ENCODE data around the gene OR4N2. TPM values are rescaled to one million over a fixed set of nuclear protein-coding genes. Genes with fewer than 3 reads are reported as not detected.
"Not testable (repeated sequence)": the region's sequence is repeated elsewhere in the genome, so short reads cannot be mapped to it uniquely, and the experiment has no call there.

OR4N2 gene
- total RNA-seq, 2 donors from 2014 or later: not detected

DNA sequence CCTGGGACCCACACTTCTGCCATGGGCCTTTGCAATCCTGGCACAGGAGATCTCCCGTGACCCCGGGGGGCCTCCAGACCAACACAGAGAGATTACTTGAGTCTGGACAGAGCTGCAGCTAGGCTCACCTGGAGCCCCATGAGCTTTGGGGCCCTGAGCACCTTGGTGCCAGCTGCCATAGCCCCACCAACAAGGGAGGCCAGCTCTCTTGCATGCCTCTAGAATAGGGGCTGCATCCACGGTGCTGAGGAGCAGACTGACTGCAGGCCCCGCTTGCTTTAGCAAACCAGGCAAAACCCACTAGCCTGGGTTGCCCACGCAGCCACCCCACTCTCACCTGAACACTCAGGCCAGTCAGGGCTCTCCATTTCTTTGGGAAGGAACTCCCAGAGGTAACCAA is 3.7 kb upstream of the OR4N2 start:
- Histone ChIP-seq H3K27me3 (no peaks in the 10 kb centered on the region), H3K9ac (ENCODE audit: low read depth in 2 of 2, low read length in 2 of 2) (no peak overlapping the region), H3K27ac (no peak overlapping the region), H3K9me3 (peaks cover 4% of the 10 kb centered on the region), H3K4me1 (no peaks in the 10 kb centered on the region), H3K36me3 (no peaks in the 10 kb centered on the region), H3K4me3 (no peak overlapping the region)
- TF ChIP-seq, protein P1, sequence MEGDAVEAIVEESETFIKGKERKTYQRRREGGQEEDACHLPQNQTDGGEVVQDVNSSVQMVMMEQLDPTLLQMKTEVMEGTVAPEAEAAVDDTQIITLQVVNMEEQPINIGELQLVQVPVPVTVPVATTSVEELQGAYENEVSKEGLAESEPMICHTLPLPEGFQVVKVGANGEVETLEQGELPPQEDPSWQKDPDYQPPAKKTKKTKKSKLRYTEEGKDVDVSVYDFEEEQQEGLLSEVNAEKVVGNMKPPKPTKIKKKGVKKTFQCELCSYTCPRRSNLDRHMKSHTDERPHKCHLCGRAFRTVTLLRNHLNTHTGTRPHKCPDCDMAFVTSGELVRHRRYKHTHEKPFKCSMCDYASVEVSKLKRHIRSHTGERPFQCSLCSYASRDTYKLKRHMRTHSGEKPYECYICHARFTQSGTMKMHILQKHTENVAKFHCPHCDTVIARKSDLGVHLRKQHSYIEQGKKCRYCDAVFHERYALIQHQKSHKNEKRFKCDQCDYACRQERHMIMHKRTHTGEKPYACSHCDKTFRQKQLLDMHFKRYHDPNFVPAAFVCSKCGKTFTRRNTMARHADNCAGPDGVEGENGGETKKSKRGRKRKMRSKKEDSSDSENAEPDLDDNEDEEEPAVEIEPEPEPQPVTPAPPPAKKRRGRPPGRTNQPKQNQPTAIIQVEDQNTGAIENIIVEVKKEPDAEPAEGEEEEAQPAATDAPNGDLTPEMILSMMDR (IDR thresholded peaks at IDR 0.05): no peak
- intact Hi-C loops (cut with DNase I): no loop called here
- no peak for DNase-seq

DNA sequence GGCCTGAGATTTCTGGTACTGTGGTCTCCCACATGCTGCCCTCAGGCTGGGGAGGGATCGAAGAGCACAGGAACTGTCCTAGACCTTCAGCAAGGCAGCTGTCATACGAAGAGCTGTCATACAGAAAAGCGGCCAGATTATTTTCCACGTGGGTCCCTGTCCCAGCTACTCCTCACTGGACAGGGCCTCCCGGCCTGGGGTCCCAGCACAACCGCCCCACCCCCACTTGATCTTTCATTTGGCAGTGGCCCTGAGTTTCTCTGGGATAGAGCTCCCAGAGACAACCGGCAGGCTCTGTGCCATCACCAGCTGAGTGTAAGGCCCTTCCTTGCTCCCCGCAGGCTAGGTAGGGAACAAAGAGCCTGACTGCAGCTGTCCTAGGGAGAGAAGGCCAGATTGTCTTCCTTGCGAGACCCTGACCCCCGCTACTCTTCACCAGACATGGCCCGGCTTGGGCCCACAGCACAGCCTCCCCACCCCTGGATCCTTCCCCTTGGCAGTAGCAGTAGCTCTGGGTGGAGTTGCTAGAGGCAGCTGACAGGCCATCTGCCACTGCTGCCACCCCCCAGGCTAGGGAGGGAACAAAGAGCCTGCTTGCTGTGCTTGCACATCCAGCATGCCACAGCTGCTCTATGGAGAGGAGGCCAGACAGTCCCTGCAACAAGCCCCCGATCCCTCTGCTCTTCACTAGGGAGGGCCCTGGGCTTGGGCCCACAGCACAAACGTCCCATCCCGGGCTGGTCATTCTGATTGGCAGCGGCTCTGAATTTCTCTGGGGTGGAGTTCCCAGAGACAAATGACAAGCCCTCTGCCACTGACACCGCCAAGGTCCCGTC is 3.1 kb upstream of the OR4N2 start:
- TF ChIP-seq, protein P1 (IDR thresholded peaks at IDR 0.05): no peak
- H3K4me3 ChIP-seq: no peak overlapping the region
- DNase-seq: no peak
- no peaks in the 10 kb centered on the region for H3K4me1 ChIP-seq
- H3K9me3 ChIP-seq: peaks cover 4% of the 10 kb centered on the region
- H3K9ac ChIP-seq (ENCODE audit: low read depth in 2 of 2, low read length in 2 of 2): no peak overlapping the region
- H3K27ac ChIP-seq: no peak overlapping the region
- H3K27me3 ChIP-seq: no peaks in the 10 kb centered on the region
- H3K36me3 ChIP-seq: no peaks in the 10 kb centered on the region
- intact Hi-C loops (cut with DNase I): no loop called here

DNA sequence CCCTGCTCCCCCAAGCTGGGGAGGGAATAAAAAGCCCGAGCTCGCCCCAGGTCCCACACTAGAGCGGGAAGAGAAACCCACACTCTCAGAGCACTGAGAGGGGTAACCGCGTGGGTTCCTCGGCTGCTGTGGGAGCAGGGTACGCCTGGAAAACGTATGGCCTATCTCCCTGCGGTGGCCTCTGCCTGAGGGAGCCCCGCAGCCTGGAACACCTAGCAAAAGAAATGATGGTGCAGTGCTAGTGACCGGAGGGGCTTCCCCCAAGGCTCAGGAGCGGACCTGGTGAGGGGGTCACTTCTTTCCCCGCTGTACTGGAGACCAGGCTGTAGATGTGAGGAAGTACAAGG is 2.5 kb upstream of the OR4N2 start:
- no peak overlapping the region for H3K27ac ChIP-seq
- H3K4me3 ChIP-seq: no peak overlapping the region
- TF ChIP-seq, protein P1 (IDR thresholded peaks at IDR 0.05): no peak
- H3K9ac ChIP-seq (ENCODE audit: low read depth in 2 of 2, low read length in 2 of 2): no peak overlapping the region
- intact Hi-C loops (cut with DNase I): no loop called here
- H3K36me3 ChIP-seq: no peaks in the 10 kb centered on the region
- H3K4me1 ChIP-seq: no peaks in the 10 kb centered on the region
- H3K27me3 ChIP-seq: no peaks in the 10 kb centered on the region
- no peak for DNase-seq
- H3K9me3 ChIP-seq: peaks cover 4% of the 10 kb centered on the region

DNA sequence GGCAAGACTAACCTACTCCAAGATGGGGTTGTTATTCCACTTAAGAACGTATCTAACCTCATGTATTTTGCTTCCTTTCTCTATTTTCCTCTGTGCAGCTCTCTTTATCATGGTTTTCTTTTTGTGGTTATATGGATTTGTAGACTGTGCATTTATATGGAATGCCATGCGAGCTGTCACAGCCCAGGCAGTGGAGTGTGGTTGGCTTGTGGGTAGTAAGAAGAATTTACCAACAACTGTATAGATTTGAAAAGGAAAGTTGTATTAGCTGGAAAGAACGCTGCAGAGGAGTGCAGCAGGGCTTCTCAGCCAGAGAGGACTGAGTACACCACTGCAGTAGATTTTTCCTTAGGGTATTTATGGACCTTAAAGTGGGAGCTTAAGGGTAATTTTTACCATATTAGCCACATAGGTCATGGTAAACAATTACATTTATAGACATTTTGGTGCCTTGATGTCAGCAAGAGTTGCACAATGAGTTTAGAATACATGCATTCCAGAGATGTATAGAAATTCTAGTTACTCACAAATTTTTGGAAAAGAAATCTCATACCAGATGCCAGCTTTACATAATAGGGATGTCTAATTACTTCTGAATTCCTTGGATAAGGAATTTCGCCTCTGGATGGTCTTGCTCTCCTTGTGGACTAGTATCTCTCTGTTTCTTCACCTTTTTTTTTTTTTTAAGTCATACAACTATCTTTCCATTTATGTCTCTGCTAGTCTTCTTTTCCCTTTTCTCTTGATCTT is 9.8 kb downstream of the OR4N2 start:
- not testable (repeated sequence) for H3K27ac ChIP-seq

DNA sequence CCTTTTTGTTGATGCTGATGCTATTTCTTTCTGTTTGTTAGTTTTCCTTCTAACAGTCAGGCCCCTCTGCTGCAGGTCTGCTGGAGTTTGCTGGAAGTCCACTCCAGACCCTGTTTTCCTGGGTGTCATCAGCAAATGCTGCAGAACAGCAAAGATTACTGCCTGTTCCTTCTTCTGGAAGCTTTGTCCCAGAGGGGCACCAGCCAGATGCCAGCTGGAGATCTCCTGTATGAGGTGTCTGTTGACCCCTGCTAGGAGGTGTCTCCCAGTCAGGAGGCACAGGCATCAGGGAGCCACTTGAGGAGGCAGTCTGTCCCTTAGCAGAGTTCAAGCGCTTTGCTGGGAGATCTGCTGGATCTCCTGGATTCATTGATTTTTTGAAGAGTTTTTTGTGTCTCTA is 16.3 kb downstream of the OR4N2 start:
- DNase-seq; intact Hi-C loops (cut with DNase I); H3K27me3 ChIP-seq; H3K4me1 ChIP-seq; H3K4me3 ChIP-seq; H3K9ac ChIP-seq (ENCODE audit: low read depth in 2 of 2, low read length in 2 of 2); H3K36me3 ChIP-seq; H3K9me3 ChIP-seq; H3K27ac ChIP-seq: not testable (repeated sequence)

More for the DNA sequence above, 9.8 kb downstream of the OR4N2 start:
- H3K4me1 ChIP-seq; H3K27me3 ChIP-seq; H3K4me3 ChIP-seq; H3K9ac ChIP-seq (ENCODE audit: low read depth in 2 of 2, low read length in 2 of 2); H3K36me3 ChIP-seq; H3K9me3 ChIP-seq; intact Hi-C loops (cut with DNase I); DNase-seq: not testable (repeated sequence)

DNA sequence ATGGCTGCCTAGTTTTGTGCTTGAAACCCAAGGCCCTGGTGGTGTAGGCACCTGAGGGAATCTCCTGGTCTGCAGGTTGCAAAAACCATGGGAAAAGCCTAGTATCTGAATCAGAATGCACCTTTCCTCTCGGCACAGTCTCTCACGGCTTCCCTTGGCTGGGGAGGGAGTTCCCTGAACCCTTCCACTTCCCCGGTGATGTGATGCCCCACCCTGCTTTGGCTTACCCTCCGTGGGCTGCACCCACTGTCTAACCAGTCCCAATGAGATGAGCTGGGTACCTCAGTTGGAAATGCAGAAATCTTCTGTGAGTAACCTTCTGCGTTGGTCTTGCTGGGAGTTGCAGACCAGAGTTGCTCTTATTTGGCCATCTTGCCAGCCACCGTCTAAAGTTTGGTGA is 17.4 kb downstream of the OR4N2 start:
- H3K4me3 ChIP-seq; H3K9ac ChIP-seq (ENCODE audit: low read depth in 2 of 2, low read length in 2 of 2); H3K36me3 ChIP-seq; H3K27me3 ChIP-seq; H3K4me1 ChIP-seq; H3K9me3 ChIP-seq; intact Hi-C loops (cut with DNase I); DNase-seq; H3K27ac ChIP-seq: not testable (repeated sequence)

DNA sequence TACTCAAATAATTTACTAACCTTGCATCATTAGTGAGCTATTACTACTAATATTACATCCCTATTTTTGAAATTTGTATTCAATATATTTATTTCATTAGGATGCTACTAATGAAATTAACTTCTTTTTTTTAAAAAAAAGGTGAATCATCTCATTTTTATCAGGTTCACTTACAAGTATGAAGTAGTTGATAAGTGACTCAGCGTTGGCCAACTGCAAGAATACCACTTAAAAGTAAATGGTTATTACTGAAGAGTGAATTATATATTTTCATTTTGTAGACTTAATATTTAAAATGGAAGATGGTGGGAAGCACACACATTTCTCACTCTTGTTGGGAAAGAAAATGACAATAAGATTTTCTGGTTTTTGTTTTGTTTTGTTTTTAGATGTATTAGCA is 19.6 kb downstream of the OR4N2 start:
- Histone ChIP-seq H3K9ac (ENCODE audit: low read depth in 2 of 2, low read length in 2 of 2) (no peak overlapping the region), H3K27me3 (no peaks in the 10 kb centered on the region), H3K27ac (no peak overlapping the region), H3K4me3 (no peak overlapping the region), H3K36me3 (no peaks in the 10 kb centered on the region), H3K4me1 (no peaks in the 10 kb centered on the region), H3K9me3 (no peaks in the 10 kb centered on the region)
- TF ChIP-seq, protein P1 (IDR thresholded peaks at IDR 0.05): no peak
- DNase-seq: no peak
- intact Hi-C loops (cut with DNase I): no loop called here

All from colonic mucosa (tissue), 4 donors.